Dedifferentiated amniotic fluid mesenchymal stem cell (primary cell): ENCODE results near the gene TCN1.
"Not testable (repeated sequence)": the region's sequence is repeated elsewhere in the genome, so short reads cannot be mapped to it uniquely, and the experiment has no call there.

Experiments used
- DNase-seq: peaks from one replicate; pipeline ENCODE4 v3.0.0-alpha.2; 2016; ENCODE audit errors: extremely low spot score

Gene TCN1

DNA sequence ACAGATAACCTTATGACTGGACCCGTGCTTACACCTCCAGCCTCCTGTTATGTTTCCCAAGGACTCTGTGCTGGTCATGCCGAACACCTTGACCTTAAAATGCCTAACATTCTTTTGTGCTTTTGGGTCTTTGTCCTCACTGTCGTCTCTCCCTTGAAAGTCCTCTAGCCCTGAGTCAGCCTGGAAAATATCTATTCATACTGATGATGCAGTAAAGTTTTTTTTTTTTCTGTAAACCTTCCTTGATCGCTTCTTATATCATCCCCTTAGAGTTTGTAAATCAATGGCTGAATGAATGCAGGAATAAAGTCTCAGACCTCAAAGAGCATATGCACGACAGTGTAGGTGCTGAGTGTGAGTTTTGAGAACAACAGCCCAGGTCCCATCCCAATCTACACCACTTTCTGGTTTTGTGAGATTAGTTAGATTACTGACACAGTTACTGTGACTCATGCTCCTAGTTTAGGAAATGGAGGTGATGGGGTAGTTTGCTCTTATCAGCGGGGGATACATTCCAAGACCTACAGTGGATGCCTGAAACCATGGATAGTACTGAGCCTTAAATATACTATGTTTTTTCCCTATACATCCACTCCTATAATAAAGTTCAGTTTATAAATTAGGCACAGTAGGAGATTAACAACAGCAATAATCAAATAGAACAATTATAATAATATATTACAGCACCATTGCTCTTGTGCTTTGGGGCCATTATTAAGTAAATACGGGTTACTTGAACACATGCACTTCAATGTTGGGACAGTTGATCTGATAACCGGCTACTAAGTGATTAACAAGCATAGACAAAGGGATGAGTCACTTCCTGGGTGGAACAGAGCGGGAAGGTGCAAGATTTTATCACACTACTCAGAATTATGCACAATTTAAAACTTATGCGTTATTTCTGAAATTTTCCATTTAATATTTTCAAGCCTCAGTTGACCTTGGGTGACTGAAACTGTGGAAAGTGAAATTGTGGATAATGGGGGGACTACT is 8.6 kb downstream of the TCN1 start:
- no peak for DNase-seq

GRCh38 chr11:59854871-59855270 is 11.4 kb downstream of the TCN1 start:
- DNase-seq = no peak

- DNase-seq = not testable (repeated sequence)
Observed at GRCh38 chr11:59851416-59851815, 14.9 kb downstream of the TCN1 start.

DNA sequence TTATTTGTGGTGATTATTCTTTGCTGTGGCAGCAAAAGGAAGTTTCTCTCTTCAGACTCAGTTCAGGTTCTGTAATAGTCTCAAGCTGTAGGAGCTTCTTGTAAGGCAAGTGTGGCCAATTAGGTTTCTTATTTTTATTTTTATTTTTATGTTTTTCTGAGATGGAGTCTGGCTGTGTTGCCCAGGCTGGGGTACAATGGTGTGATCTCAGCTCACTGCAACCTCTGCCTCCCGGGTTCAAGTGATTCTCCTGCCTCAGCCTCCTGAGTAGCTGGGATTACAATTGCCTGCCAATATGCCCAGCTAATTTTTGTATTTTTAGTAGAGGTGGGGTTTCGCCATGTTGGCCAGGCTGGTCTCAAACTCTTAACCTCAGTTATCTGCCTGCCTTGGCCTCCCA is 16.7 kb downstream of the TCN1 start:
- not testable (repeated sequence) for DNase-seq

DNA sequence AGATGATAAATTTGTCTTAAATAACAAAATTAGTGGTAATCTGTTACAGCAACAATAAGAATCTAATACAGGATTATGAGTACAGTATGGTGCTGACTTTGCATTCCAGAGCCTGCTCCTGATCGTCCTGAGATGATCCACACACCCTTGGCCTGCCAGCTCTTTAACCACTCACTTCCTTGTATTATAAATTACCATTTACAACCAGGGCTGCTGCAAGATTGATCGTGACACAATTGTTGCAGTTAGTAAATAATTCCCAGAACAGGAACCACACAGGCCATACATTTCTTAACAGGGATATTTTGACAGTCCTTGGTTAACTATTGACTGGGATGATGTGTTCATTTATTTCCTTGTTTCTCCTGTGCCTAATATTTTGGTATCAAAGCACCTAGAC is 17.2 kb downstream of the TCN1 start:
- DNase-seq = no peak

DNA sequence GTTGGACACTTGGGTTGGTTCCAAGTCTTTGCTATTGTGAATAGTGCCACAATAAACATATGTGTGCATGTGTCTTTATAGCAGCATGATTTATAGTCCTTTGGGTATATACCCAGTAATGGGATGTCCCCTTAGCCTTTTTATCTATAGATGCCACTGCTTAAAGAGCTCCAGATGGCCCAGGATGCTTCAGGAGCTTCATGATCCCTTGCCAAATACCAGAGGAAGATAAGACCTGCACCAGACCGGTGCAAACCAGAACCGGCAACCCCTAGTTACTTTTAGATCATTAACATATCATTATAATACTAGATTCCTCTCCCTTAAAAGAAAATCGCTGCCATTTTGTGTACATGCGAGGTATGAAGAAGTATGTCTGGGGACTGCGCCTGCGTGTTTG is 17.8 kb downstream of the TCN1 start:
- DNase-seq = not testable (repeated sequence)

GRCh38 chr11:59847626-59848025 is 18.7 kb downstream of the TCN1 start:
- no peak for DNase-seq

DNA sequence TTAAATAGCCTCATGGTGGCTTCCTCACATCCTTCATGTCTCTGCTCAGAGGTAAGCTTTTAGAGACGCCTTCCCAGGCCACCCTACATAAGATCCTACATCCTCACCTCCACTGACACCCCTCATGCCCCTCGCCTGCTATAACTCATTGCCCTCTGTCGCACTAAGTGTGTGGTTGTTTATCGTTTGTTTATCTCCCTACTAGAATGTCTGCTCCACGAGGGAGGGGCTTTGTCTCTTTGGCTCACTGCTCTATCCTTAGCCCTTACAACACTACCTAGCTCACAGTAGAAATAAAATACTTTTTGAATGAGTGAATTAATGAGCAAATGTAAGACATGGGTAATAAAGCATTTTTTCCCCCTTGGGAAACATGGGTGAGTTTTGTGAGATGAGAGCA is 19.7 kb downstream of the TCN1 start:
- no peak for DNase-seq

- DNase-seq = no peak
Observed at GRCh38 chr11:59845399-59845798, 20.9 kb downstream of the TCN1 start, which contains the start of gene CBLIF. Gene CBLIF, minus strand, starts transcription at chr11:59845499. Its CDS starts 46 bp downstream, at chr11:59845453.

DNA sequence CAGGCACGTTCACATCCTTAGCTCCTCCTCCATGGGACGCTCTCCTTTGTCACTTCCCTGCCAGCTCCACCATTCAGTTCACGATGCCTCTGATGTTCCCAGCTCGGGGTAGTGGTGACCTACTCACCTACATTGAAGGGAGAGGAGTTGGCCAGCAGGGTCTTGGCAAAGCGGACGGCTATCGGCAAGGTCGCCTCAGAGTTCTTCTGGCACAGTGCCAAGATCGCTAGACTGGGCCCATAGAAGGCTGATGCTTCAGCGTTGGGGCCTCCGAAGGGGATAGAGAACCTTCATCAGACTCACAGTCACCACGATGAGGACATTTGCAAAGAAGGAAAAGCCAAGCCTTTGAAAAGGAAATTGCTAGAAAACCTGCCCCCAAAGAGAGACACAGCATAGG is 24.0 kb downstream of the TCN1 start:
- no peak for DNase-seq

DNA sequence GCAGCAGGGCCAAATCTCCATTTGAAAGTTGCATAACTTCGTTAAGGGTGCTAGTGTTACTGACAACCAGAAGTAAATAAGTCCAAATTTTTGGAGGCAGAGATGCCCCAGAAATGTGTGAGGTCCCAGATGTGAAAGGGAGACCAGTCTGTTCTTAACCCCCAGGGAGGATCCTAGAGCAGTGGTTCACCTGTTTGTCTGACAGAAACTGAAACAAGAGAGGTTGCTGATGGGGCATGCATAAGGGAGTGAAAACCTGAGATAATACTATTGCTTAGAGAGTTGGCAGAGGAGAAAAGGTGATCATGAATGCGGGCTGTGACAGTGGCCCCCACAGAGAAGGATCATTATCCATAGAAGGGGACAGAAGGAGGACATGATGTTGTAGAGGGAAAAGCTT is 24.8 kb downstream of the TCN1 start:
- no peak for DNase-seq

DNA sequence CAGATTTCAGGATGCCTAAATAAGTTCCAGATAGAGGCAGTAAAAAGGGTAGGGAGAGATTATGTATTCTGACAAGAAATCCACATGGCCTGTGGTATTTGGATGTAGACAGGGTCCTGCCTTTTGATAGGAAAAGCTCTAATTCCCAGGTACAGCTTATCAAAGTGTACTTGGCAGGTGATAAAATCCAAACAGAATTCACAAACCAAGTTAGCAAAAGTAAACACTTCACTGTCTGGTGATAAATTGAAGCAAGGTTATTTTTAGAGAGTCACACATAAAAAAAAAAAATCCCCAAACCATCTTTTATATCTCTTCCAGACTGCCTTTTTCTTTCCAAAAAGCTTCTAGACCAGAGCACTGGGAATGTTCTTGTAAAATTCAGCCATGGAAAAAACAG is 26.7 kb downstream of the TCN1 start:
- DNase-seq = no peak

- DNase-seq = no peak
Observed at GRCh38 chr11:59833602-59834001, 32.7 kb downstream of the TCN1 start.

DNA sequence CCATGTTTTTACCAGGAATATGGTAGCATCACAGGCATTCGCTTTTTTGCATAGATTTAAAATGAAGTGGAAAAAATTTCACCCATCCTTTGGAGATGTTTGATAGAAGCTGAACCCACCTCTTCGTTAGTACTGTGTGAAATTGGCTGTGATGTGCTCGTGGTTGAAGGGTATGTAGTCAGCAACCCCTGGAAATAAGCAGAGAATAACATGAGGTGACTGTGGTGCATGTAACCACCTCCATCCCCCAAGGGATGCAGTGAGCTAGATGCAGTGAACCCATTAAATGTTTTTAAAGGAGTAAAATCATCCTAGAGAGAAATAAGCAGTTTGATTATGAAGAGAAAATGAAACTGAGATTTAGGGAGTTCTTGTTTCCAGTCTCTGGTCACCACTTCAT is 36.9 kb downstream of the TCN1 start:
- DNase-seq = no peak

GRCh38 chr11:59822989-59823566 is 43.2 kb downstream of the TCN1 start:
- peak; percentile 59 for DNase-seq

DNA sequence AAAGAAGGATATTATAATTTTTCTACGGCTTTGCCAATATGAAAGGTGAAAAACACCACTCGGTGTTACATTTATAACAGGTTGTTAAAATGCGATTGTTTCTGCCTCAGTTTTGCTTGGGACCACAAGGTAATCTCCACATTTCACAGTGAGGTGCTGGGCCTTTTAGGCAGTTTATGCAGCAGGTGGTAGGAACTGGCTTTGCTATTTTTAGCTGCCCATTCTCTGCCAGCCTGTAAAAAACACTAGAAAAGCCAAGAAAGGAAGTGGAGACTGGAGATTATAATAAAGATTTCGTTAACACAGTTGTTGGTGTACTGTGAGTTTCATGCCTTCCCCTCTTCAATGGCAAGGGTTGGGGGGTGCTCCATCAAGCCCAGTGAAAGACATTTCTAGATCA is 47.7 kb downstream of the TCN1 start:
- DNase-seq = no peak

GRCh38 chr11:59816434-59816833 is 49.9 kb downstream of the TCN1 start:
- not testable (repeated sequence) for DNase-seq

DNA sequence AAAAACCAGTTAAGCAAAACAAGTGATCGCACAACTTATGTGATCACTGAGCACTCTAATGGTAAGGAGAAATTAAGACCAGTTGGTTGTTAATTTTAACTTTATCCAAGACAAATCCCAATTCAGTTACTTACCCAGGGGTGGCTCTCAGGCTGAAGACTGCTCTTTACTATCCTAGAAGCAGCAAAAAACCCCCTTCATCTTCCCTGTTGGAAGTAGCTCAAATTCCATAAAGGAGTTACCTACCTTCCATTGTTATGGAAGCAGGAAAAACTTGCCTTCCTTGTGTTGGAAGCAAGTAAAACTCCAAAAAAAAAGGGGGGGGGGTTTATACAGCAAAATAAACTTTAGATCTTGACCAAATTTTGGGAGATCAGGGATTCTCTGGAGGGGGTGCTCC is 50.5 kb downstream of the TCN1 start:
- DNase-seq = no peak

- no peak for DNase-seq
Observed at GRCh38 chr11:59814021-59814420, 52.3 kb downstream of the TCN1 start.

DNA sequence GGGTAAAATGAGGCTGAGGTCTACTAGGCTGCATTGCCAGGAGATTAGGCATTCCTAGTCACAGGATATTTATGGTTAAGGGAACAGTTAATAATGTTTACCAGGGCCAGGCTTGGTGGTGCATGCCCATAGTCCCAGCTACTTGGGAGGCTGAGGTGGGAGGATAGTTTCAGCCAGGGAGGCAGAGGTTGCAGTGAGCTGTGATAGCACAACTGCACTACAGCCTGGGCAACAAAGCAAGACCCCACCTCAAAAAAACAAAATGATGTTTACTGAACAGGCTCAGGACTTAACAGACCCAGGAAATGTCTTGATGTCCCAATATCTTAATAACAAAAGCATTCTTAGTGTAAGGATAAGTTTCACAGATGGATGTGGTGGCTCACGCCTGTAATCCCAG is 52.9 kb downstream of the TCN1 start:
- no peak for DNase-seq

DNA sequence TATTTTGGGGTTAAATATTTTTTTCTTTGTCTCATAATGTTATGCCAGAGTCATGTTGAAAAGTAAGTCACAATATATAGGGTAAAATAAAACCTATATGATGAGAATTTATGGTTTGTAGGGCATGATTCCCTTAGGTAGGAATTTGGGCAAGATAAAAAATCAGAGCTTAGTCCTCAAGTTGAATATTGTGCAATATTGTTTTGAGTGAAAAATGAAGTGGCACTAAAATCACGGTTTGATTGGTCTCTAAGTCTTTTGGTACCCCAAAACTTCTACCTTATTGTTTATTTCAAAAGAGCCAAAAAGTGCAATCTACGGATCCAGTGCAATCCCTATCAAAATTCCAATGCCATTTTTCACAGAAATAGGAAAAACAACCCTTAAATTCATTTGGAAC is 54.1 kb downstream of the TCN1 start:
- no peak for DNase-seq

DNA sequence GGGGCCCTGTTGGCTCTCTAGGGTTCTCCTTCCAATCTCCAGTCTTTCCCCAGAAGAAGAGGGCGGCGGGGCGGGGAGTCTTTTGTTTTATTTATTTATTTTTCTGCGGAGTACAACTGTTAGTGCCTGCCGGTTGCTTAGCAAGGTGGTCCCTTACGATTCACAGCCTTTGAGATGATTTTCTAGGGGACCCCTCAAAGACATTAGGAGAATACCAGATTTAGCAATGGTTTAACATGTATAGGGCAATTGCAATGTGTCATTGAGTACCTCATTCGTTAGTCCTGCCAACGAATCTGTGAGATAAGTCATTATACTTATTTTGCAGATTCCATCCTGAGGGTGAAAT is 55.4 kb downstream of the TCN1 start:
- no peak for DNase-seq

DNA sequence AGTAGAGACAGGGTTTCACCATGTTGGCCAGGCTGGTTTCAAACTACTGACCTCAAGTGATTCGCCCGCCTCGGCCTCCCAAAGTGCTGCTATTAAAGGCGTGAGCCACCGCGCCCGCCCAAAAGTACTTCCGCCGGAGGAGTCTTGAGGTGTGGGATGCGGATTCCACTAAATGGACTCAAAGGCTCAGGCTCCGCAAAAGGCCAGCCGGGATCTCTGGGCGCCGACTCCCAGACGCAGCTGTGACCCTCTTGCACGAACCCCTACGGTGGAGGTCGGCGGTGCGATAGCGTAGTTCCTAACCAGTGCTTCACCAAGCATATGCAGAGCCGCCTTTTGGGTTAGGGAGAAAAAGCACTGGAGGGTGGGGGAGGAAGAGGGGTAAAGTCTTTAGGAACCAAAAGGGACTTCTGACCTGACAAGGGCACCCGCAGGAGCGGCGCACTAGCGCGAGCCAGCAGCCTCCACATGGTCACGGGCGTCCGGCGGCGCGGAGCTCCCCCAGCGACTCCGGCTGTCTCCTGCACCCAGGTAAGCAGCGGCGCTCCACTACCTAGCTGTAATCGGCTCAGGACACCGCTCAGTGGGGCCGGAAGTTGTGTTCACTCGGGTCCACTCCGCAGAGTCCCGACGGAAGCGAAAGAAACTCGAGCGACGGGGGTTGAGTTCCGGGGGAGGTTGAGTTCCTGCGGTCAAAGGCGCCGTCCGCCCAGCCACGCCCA is 55.9 kb downstream of the TCN1 start, which contains the start of gene MRPL16:
TSS of gene MRPL16 (minus strand) at position 590 of the 722 bp plus-strand sequence. CDS start at position 470, 120 bp downstream.
- DNase-seq = peak; percentile 88
